SJCRH30 (cell line): ENCODE data around the gene THAP6. TPM values are rescaled to one million over a fixed set of nuclear protein-coding genes. Genes with fewer than 3 reads are reported as not detected.
"Not testable (repeated sequence)": the region's sequence is repeated elsewhere in the genome, so short reads cannot be mapped to it uniquely, and the experiment has no call there.

Source experiments
- DNase-seq, 2 experiments: peaks; one replicate each; pipeline ENCODE4 v3.0.0-alpha.2; 2015 to 2020
- H3K27ac ChIP-seq: fragments of 250-450 bp; sonication (Bioruptor Pico); 2 replicates; pipeline ENCODE4 v1.5.1; 2020; ENCODE audit warnings: mild to moderate bottlenecking, moderate library complexity
- H3K27me3 ChIP-seq: fragments of 250-450 bp; sonication (Bioruptor Pico); 2 replicates; pipeline ENCODE4 v1.5.1; 2020; ENCODE audit warnings: mild to moderate bottlenecking, moderate library complexity
- H3K36me3 ChIP-seq: fragments of 250-450 bp; sonication (Bioruptor Pico); 2 replicates; pipeline ENCODE4 v1.5.1; 2020; ENCODE audit warnings: mild to moderate bottlenecking, moderate library complexity
- H3K4me1 ChIP-seq: fragments of 250-450 bp; sonication (Bioruptor Pico); 2 replicates; pipeline ENCODE4 v1.5.1; 2020; ENCODE audit warnings: mild to moderate bottlenecking, moderate library complexity
- H3K4me3 ChIP-seq: fragments of 250-450 bp; sonication (Bioruptor Pico); 2 replicates; pipeline ENCODE4 v1.5.1; 2020; ENCODE audit warnings: mild to moderate bottlenecking, moderate library complexity
- H3K9me3 ChIP-seq: fragments of 250-450 bp; sonication (Bioruptor Pico); replicated peaks from 2 replicates; pipeline ENCODE4 v1.5.1; 2020; ENCODE audit warnings: mild to moderate bottlenecking, moderate library complexity
- total RNA-seq: library from RNA; depleted of rRNA; stranded (reverse); fragments of >200 nt; shearing (Covaris generic); gene quantifications from 2 replicates; pipeline ENCODE4 v1.2.3, GENCODE V29; 2014; rRNA removed

THAP6 gene
- 20.3 and 22.1 TPM in 2 replicates for total RNA-seq

- Histone ChIP-seq H3K4me1 (peaks cover 13% of the 10 kb centered on the region; the same call in 1 of the 2 replicates), H3K4me3 (peak within 1 kb of the TSS; percentile 88), H3K9me3 (no peaks in the 10 kb centered on the region), H3K36me3 (peaks cover 27% of the 10 kb centered on the region), H3K27me3 (no peaks in the 10 kb centered on the region), H3K27ac (peak within 1 kb of the TSS; percentile 81)
- peak; percentile 99 for DNase-seq
Measured at GRCh38 chr4:75514131-75514948, at the start of gene THAP6, which contains the start of gene RCHY1. TSS of gene THAP6 (plus strand) at chr4:75514473. CDS start at chr4:75515453, 980 bp downstream. TSS of gene RCHY1 (minus strand) at chr4:75514403. CDS start at chr4:75514286, 117 bp downstream.

GRCh38 chr4:75469896-75470295 lies 44.4 kb upstream of the THAP6 start:
- Histone ChIP-seq H3K9me3 (no peaks in the 10 kb centered on the region), H3K27me3 (no peaks in the 10 kb centered on the region), H3K4me1 (no peaks in the 10 kb centered on the region), H3K27ac (no peak overlapping the region), H3K4me3 (no peak overlapping the region), H3K36me3 (no peaks in the 10 kb centered on the region)
- DNase-seq = no peak

DNA sequence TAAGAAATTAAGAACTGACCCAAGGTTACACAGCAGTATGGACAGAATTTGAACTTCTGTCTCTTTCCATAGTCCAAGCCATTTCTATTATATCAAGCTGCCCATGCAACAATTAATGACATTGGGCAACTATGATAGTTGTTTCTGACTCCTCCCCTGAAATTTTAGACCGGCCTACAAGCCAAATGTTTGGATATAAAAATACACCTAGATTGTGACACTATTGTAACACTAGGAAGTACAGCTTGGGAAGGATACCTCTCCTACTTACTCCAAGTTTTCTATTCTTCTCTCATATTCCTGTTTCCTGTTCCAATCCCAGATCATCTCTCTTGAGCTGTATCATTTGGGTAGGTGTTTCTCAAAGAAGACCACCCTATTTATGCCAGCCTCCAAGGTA lies 43.5 kb upstream of the THAP6 start:
- no peak overlapping the region for H3K27ac ChIP-seq
- H3K36me3 ChIP-seq = no peaks in the 10 kb centered on the region
- H3K9me3 ChIP-seq = no peaks in the 10 kb centered on the region
- H3K4me3 ChIP-seq = no peak overlapping the region
- DNase-seq = no peak
- no peaks in the 10 kb centered on the region for H3K27me3 ChIP-seq
- H3K4me1 ChIP-seq = no peaks in the 10 kb centered on the region

DNA sequence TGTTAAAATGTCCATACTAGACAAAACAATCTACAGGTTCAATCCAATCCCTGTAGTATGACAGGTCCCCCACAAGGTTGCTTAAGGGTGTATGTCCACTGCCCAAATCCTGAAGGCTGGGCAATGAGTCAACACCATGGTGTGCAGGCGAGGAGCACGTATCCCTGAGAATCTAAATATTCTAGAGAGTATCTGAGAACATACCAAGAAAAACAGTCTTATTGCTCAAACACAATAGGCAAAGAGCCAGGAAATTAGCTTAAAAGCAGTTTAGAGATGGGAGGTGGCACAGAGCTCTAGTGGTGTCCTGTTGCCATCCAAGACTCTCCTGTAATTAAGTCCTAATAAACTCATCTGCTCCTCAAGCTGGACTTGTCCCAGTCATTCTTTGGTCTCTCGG lies 37.1 kb upstream of the THAP6 start:
- H3K9me3 ChIP-seq = no peaks in the 10 kb centered on the region
- H3K4me1 ChIP-seq = no peaks in the 10 kb centered on the region
- H3K4me3 ChIP-seq = no peak overlapping the region
- no peak overlapping the region for H3K27ac ChIP-seq
- no peaks in the 10 kb centered on the region for H3K27me3 ChIP-seq
- H3K36me3 ChIP-seq = peaks cover 56% of the 10 kb centered on the region
- DNase-seq = no peak

DNA sequence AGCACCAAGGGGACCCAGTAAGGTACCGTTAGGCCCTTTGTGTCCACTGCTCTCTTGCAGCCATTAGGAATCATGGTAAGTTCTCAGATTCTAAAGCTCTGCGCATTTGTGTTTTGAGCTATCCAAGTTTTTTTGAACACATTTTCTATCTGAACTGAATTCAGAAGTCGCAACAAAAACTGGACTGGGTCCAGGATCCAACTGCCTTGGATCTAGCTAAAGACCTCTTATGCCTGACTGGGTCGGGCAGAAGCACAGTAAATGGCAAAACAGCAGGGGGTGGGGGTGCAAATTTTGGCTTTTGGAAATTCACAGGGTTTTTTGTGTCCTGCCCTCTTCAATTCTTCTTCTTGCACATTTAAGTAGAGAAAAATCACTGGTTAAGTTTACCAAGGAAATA lies 30.1 kb upstream of the THAP6 start:
- Histone ChIP-seq H3K9me3 (no peaks in the 10 kb centered on the region), H3K36me3 (peaks cover 76% of the 10 kb centered on the region), H3K4me3 (no peak overlapping the region), H3K4me1 (no peaks in the 10 kb centered on the region), H3K27me3 (no peaks in the 10 kb centered on the region), H3K27ac (no peak overlapping the region)
- no peak for DNase-seq

GRCh38 chr4:75490155-75490554 lies 24.1 kb upstream of the THAP6 start:
- Histone ChIP-seq H3K27me3 (no peaks in the 10 kb centered on the region), H3K4me1 (no peaks in the 10 kb centered on the region), H3K4me3 (no peak overlapping the region), H3K36me3 (peaks cover 80% of the 10 kb centered on the region), H3K27ac (no peak overlapping the region), H3K9me3 (no peaks in the 10 kb centered on the region)
- peak in 1 of 2 experiments; percentile 65 for DNase-seq

DNA sequence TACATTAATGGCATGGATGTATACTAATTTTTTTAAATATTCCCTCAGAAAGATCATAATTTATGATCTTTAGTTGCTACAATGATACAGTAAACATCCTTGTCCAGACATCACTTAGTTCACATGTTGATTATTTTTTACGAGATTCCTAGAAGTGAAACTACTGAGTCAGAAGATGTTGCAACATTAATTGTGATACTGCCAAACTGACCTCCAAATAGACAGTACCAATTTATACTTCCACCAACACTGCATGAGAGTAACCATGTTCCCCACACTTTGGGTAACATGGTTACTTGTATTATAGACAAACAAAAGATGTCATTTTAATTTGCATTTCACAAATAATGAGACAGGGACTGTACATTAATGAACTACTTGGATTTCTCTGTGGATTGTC lies 19.7 kb upstream of the THAP6 start:
- Histone ChIP-seq H3K36me3 (peaks cover 88% of the 10 kb centered on the region), H3K27me3 (no peaks in the 10 kb centered on the region)
- DNase-seq = no peak

GRCh38 chr4:75495476-75495875 lies 18.8 kb upstream of the THAP6 start:
- H3K4me1 ChIP-seq = peaks cover 4% of the 10 kb centered on the region; the same call in 1 of the 2 replicates
- H3K36me3 ChIP-seq = peaks cover 88% of the 10 kb centered on the region
- H3K4me3 ChIP-seq = no peak overlapping the region
- H3K27me3 ChIP-seq = no peaks in the 10 kb centered on the region
- DNase-seq = no peak
- H3K27ac ChIP-seq = no peak overlapping the region
- peaks cover 6% of the 10 kb centered on the region; the same call in 1 of the 2 replicates for H3K9me3 ChIP-seq

More for the DNA sequence above, 19.7 kb upstream of the THAP6 start:
- H3K4me3 ChIP-seq = no peak overlapping the region
- no peak overlapping the region for H3K27ac ChIP-seq
- peaks cover 4% of the 10 kb centered on the region; the same call in 1 of the 2 replicates for H3K4me1 ChIP-seq
- H3K9me3 ChIP-seq = peaks cover 6% of the 10 kb centered on the region; the same call in 1 of the 2 replicates

GRCh38 chr4:75496406-75496805 lies 17.9 kb upstream of the THAP6 start:
- peaks cover 88% of the 10 kb centered on the region for H3K36me3 ChIP-seq
- no peak overlapping the region for H3K4me3 ChIP-seq
- peaks cover 6% of the 10 kb centered on the region; the same call in 1 of the 2 replicates for H3K9me3 ChIP-seq
- H3K27me3 ChIP-seq = no peaks in the 10 kb centered on the region
- no peak for DNase-seq
- H3K4me1 ChIP-seq = peaks cover 4% of the 10 kb centered on the region; the same call in 1 of the 2 replicates
- H3K27ac ChIP-seq = no peak overlapping the region

GRCh38 chr4:75497133-75497532 lies 17.1 kb upstream of the THAP6 start:
- Histone ChIP-seq H3K4me3 (no peak overlapping the region), H3K4me1 (peaks cover 4% of the 10 kb centered on the region; the same call in 1 of the 2 replicates), H3K36me3 (peaks cover 86% of the 10 kb centered on the region), H3K27me3 (no peaks in the 10 kb centered on the region), H3K27ac (no peak overlapping the region), H3K9me3 (peaks cover 6% of the 10 kb centered on the region; the same call in 1 of the 2 replicates)
- DNase-seq = no peak

DNA sequence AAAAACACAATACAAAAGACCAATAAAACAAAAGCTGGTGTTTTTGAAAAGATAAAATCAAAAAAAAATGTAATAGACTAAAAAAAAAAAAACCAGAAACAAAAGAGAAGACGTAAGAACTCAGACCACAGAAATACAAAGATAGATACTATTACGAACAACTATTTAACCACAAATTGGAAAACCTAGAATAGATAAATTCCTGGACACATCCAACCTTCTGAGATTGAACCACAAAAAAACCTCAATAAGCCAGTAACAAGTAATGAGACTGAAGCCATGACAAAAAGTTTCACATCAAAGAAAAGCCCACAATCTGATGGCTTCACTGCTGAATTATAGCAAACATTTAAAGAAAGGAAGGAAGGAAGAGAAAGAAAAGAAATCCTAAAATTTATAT lies 16.2 kb upstream of the THAP6 start:
- Histone ChIP-seq H3K27ac (no peak overlapping the region), H3K9me3 (peaks cover 6% of the 10 kb centered on the region; the same call in 1 of the 2 replicates), H3K36me3 (peaks cover 85% of the 10 kb centered on the region), H3K27me3 (no peaks in the 10 kb centered on the region), H3K4me1 (peaks cover 4% of the 10 kb centered on the region; the same call in 1 of the 2 replicates), H3K4me3 (no peak overlapping the region)
- DNase-seq = no peak

GRCh38 chr4:75499900-75500299 lies 14.4 kb upstream of the THAP6 start:
- no peak for DNase-seq
- Histone ChIP-seq H3K9me3 (peaks cover 6% of the 10 kb centered on the region; the same call in 1 of the 2 replicates), H3K27me3 (no peaks in the 10 kb centered on the region), H3K4me1 (peaks cover 4% of the 10 kb centered on the region; the same call in 1 of the 2 replicates), H3K27ac (no peak overlapping the region), H3K36me3 (peaks cover 85% of the 10 kb centered on the region), H3K4me3 (no peak overlapping the region)

DNA sequence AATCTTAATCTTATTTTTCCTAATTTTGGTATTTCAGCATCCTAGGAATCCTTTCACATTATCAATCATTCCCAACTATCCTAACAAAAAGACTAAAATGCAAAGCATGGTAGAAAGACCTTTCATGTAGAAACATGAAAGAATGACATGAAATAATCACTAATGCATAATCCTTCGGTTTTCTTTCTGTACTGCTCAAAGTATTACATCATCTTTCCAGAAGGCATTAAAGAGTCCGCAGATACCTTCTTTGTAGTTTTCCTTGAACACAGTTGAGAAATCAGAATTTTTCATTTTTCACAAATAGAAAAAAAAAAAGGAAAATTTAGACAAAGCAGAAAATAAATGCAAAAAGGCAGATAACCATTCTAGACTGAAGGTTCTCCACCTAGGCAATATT lies 11.6 kb upstream of the THAP6 start:
- Histone ChIP-seq H3K27me3 (no peaks in the 10 kb centered on the region), H3K4me3 (no peak overlapping the region), H3K4me1 (peaks cover 2% of the 10 kb centered on the region; the same call in 1 of the 2 replicates), H3K27ac (no peak overlapping the region), H3K36me3 (peaks cover 89% of the 10 kb centered on the region), H3K9me3 (peaks cover 6% of the 10 kb centered on the region; the same call in 1 of the 2 replicates)
- no peak for DNase-seq

DNA sequence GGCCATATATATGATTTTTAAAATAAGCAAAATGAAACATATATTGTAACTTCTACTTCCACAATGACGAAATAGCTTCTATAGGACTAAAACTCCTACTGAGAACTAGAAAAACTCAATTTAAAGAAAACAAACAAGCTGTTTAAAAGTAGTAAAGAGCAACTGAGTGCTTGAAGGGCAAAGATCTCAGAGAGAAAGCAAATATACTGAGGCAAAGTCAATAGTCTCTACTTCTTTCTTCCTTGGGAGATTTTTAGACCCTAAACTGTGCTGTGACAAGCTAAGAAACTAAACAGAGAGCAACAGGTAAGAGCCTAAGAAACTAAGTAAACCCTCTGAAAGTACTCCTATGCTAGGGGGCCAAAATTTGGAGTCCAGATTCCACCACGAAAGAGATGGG lies 8.6 kb upstream of the THAP6 start:
- Histone ChIP-seq H3K4me3 (no peak overlapping the region), H3K36me3 (peaks cover 76% of the 10 kb centered on the region), H3K27ac (no peak overlapping the region), H3K27me3 (no peaks in the 10 kb centered on the region), H3K9me3 (no peaks in the 10 kb centered on the region), H3K4me1 (no peaks in the 10 kb centered on the region)
- no peak for DNase-seq

GRCh38 chr4:75509592-75509991 lies 4.7 kb upstream of the THAP6 start:
- H3K36me3 ChIP-seq = peaks cover 48% of the 10 kb centered on the region
- H3K4me1 ChIP-seq = peaks cover 13% of the 10 kb centered on the region; the same call in 1 of the 2 replicates
- not testable (repeated sequence) for H3K27me3 ChIP-seq, H3K4me3 ChIP-seq, H3K9me3 ChIP-seq, H3K27ac ChIP-seq
- peak in 1 of 2 experiments; percentile 14 for DNase-seq
